ENCODE results near the gene BCL2.

BCL2 gene

DNA sequence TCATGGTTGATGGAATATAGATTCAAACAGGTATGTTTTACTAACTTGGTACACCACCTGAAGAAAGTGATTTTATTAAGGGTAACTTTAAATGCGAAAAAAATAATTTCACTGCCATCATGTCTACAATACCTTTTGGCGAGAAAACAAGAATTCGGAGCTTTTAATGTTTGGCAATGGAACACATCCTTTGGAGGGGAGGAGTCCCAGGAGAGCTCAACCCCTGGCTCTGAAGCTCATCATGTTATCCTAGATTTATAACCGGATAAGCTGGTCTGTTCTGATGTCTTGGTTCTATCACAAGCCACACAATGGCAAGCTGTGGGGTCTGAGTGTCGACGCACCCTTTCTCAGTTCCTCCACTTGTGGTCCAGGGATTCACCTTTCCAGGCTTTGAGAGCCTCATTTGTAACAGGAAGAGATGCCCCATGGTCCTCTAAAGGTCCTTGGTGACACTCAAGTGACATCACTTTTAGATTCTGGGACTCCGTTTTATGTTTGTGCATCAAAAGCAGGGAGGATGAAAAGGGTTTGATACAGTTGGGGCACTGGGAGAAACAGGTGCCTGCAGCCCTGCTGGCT, 172.7 kb downstream of the BCL2 start:
- TF ChIP-seq, protein P1, sequence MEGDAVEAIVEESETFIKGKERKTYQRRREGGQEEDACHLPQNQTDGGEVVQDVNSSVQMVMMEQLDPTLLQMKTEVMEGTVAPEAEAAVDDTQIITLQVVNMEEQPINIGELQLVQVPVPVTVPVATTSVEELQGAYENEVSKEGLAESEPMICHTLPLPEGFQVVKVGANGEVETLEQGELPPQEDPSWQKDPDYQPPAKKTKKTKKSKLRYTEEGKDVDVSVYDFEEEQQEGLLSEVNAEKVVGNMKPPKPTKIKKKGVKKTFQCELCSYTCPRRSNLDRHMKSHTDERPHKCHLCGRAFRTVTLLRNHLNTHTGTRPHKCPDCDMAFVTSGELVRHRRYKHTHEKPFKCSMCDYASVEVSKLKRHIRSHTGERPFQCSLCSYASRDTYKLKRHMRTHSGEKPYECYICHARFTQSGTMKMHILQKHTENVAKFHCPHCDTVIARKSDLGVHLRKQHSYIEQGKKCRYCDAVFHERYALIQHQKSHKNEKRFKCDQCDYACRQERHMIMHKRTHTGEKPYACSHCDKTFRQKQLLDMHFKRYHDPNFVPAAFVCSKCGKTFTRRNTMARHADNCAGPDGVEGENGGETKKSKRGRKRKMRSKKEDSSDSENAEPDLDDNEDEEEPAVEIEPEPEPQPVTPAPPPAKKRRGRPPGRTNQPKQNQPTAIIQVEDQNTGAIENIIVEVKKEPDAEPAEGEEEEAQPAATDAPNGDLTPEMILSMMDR (IDR thresholded peaks at IDR 0.05; ENCODE audit: low read depth, low read length): no peak
- DNase-seq (ENCODE audit: extremely low read depth, low read depth): no peak

GRCh38 chr18:63145851-63146555, 173.6 kb downstream of the BCL2 start:
- no peak for DNase-seq (ENCODE audit: extremely low read depth, low read depth)
- TF ChIP-seq, protein P1 (IDR thresholded peaks at IDR 0.05; ENCODE audit: low read depth, low read length): no peak

- TF ChIP-seq, protein P1 (IDR thresholded peaks at IDR 0.05; ENCODE audit: low read depth, low read length): no peak
These were observed 174.3 kb downstream of the BCL2 start for GRCh38 chr18:63145166-63145850.

DNA sequence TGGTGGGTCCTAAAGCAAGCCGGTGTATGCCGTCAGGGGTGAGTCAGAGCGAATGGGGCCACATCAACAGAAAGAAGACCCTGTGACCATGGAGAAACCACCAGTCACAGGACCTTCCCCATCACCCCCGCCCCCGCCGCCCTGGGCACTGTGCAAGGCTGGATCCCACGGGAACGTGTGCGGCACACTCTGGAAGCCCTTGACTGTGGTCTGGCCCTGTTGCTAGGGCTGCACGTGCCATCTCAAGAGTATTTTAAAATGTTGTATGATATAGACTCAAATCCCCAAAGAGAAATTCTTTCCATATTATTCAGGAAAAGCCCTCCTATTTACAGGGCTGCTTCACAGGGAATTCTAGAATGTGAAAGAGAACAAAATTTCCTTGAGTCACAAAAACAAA, 174.8 kb downstream of the BCL2 start:
- TF ChIP-seq, protein P1 (IDR thresholded peaks at IDR 0.05; ENCODE audit: low read depth, low read length): no peak

More at GRCh38 chr18:63145166-63145850, 174.3 kb downstream of the BCL2 start:
- no peak for DNase-seq (ENCODE audit: extremely low read depth, low read depth)

DNA sequence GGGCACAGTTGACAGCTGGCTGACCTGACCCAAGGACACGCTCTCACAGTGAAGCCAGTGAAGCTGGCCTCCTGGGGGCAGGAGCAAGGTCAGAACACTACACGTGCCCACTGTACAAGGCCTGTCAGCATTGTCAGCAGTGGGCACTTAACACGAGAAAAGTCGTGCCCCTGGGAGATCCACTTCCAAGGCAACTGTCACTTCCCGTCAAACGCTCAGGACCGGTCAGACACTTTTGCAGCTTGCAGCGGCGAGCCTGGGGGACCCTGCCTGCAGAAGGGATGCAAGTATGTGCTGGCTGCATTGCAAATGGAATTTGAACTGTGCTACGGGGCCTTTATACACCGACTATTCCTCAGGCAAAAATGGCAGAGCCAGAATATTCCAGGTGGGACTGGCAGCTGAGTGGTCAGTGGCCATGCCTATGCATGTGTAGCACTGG, 176.2 kb downstream of the BCL2 start:
- no peak for DNase-seq (ENCODE audit: extremely low read depth, low read depth)
- TF ChIP-seq, protein P1 (IDR thresholded peaks at IDR 0.05; ENCODE audit: low read depth, low read length): no peak

More for the DNA sequence above, 174.8 kb downstream of the BCL2 start:
- DNase-seq (ENCODE audit: extremely low read depth, low read depth): no peak

DNA sequence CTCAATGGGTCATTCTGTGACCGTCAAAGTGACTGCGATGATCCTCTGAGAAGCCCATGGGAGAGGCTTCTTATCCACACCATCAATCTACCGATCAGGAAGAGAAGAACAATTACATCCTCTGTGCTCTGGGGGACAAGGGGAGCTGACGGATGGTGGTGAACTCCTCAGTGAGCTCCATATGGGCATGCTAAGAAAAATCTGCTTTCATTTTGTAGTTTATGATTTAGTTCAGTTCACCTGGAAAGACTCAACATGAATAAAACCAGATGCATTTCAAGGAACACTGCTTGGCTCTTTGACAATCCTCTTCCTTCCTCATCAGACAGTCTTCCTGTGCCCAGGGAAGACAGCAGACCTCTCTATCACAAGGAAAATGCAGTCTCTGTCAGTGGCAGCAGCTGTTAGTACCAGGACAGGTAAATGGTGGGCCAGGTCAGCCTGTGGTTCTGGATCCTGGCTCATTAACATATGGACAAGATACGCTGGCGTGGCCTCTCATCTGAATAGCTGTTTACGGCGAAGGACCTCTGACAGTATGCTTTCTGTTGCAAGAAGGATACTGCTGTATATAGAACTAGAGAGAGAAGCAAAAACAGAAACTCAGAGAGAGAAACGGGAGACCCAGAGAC, 176.9 kb downstream of the BCL2 start:
- no peak for DNase-seq (ENCODE audit: extremely low read depth, low read depth)
- TF ChIP-seq, protein P1 (IDR thresholded peaks at IDR 0.05; ENCODE audit: low read depth, low read length): no peak
